Measurements from ENCODE around the gene OLA1.

The OLA1 gene

GRCh38 chr2:174074831-174075230 is 173.5 kb downstream of the OLA1 start:
- TF ChIP-seq CTCF (conservative IDR thresholded peaks at IDR 0.05; ENCODE audit: control insufficient read depth, insufficient read depth, low read depth, low read length): no peak
- DNase-seq (ENCODE audit: low read depth): no peak
- H3K4me3 ChIP-seq (ENCODE audit: control insufficient read depth, low read depth, low read length): no peak overlapping the region

GRCh38 chr2:174072857-174073256 is 175.5 kb downstream of the OLA1 start:
- no peak for DNase-seq (ENCODE audit: low read depth)
- no peak for TF ChIP-seq CTCF (conservative IDR thresholded peaks at IDR 0.05; ENCODE audit: control insufficient read depth, insufficient read depth, low read depth, low read length)
- no peak overlapping the region for H3K4me3 ChIP-seq (ENCODE audit: control insufficient read depth, low read depth, low read length)

GRCh38 chr2:174072069-174072468 is 176.3 kb downstream of the OLA1 start:
- TF ChIP-seq CTCF (conservative IDR thresholded peaks at IDR 0.05; ENCODE audit: control insufficient read depth, insufficient read depth, low read depth, low read length): no peak
- H3K4me3 ChIP-seq (ENCODE audit: control insufficient read depth, low read depth, low read length): no peak overlapping the region
- no peak for DNase-seq (ENCODE audit: low read depth)

GRCh38 chr2:174071321-174071720 is 177.0 kb downstream of the OLA1 start:
- H3K4me3 ChIP-seq (ENCODE audit: control insufficient read depth, low read depth, low read length): no peak overlapping the region
- no peak for TF ChIP-seq CTCF (conservative IDR thresholded peaks at IDR 0.05; ENCODE audit: control insufficient read depth, insufficient read depth, low read depth, low read length)
- no peak for DNase-seq (ENCODE audit: low read depth)

- no peak for TF ChIP-seq CTCF (conservative IDR thresholded peaks at IDR 0.05; ENCODE audit: control insufficient read depth, insufficient read depth, low read depth, low read length)
- H3K4me3 ChIP-seq (ENCODE audit: control insufficient read depth, low read depth, low read length): no peak overlapping the region
- no peak for DNase-seq (ENCODE audit: low read depth)
These were observed 178.1 kb downstream of the OLA1 start for GRCh38 chr2:174070281-174070680.

DNA sequence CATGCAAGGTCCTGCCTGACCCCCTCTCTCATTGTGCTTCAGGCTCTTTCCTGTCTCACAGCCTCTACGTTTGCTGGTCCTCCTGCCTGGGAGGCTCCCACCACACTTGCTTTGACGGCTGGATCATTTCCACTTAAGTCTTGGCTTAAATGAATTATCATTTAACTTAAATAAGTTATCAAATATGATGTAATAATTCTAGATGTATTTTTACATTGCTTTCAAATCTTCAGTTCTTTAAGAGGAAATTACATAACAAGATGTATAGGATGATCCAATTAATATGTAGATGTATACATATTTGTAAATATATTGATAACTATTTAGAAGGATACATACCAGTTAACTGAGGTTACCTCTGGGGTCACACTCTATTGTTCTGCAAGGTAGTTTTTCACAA is 180.5 kb downstream of the OLA1 start:
- TF ChIP-seq CTCF (conservative IDR thresholded peaks at IDR 0.05; ENCODE audit: control insufficient read depth, insufficient read depth, low read depth, low read length): no peak
- H3K4me3 ChIP-seq (ENCODE audit: control insufficient read depth, low read depth, low read length): no peak overlapping the region
- no peak for DNase-seq (ENCODE audit: low read depth)

DNA sequence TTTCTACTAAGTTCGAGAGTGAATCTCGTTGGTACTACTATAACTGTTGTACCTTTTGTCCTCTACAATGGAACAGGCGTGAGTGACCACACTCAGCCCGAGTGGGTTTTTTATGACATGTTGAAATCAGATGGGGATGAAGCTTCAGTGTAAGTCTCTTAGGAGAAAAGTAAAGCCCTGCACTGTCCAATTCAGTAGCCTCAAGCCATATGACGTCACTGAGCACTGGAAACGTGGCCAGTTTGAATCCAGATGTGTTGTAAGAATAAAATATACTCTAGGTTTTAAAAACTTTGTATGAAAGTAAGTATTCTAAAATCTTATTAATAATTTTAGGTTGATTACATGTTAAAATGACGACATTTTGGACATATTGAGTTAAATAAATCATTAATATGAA is 181.5 kb downstream of the OLA1 start:
- no peak overlapping the region for H3K4me3 ChIP-seq (ENCODE audit: control insufficient read depth, low read depth, low read length)
- no peak for TF ChIP-seq CTCF (conservative IDR thresholded peaks at IDR 0.05; ENCODE audit: control insufficient read depth, insufficient read depth, low read depth, low read length)
- peak; percentile 27 for DNase-seq (ENCODE audit: low read depth)
